Measurements from ENCODE around the gene NOX3.
"Not testable (repeated sequence)": the region's sequence is repeated elsewhere in the genome, so short reads cannot be mapped to it uniquely, and the experiment has no call there.

NOX3 gene

GRCh38 chr6:155455766-155456165, at the start of gene NOX3:
TSS of gene NOX3 (minus strand) at chr6:155455839. CDS start at chr6:155455800, 39 bp downstream.
- no peak for DNase-seq

GRCh38 chr6:155504848-155505607, 49.4 kb upstream of the NOX3 start:
- no peak for DNase-seq

GRCh38 chr6:155502393-155502792, 46.8 kb upstream of the NOX3 start:
- DNase-seq = no peak

- DNase-seq = no peak
Observed at GRCh38 chr6:155499574-155499973, 43.9 kb upstream of the NOX3 start.

GRCh38 chr6:155498370-155498769, 42.7 kb upstream of the NOX3 start:
- DNase-seq = peak in 1 of 2 experiments; percentile 42

- DNase-seq = no peak
Observed at GRCh38 chr6:155497273-155497672, 41.6 kb upstream of the NOX3 start.

- DNase-seq = peak; percentile 21 to 49
Observed at GRCh38 chr6:155495011-155495768, 39.6 kb upstream of the NOX3 start.

- DNase-seq = no peak
Observed at GRCh38 chr6:155493694-155494143, 38.1 kb upstream of the NOX3 start.

GRCh38 chr6:155493026-155493693, 37.5 kb upstream of the NOX3 start:
- DNase-seq = no peak

- no peak for DNase-seq
Observed at GRCh38 chr6:155492061-155492735, 36.6 kb upstream of the NOX3 start.

- DNase-seq = no peak
Observed at GRCh38 chr6:155491421-155491820, 35.8 kb upstream of the NOX3 start.

- not testable (repeated sequence) for DNase-seq
Observed at GRCh38 chr6:155488197-155488596, 32.6 kb upstream of the NOX3 start.

- no peak for DNase-seq
Observed at GRCh38 chr6:155487371-155488130, 31.9 kb upstream of the NOX3 start.

- DNase-seq = no peak
Observed at GRCh38 chr6:155486721-155487294, 31.2 kb upstream of the NOX3 start.

GRCh38 chr6:155485756-155486155, 30.1 kb upstream of the NOX3 start:
- no peak for DNase-seq

- DNase-seq = no peak
Observed at GRCh38 chr6:155483858-155484257, 28.2 kb upstream of the NOX3 start.

GRCh38 chr6:155481215-155481614, 25.6 kb upstream of the NOX3 start:
- DNase-seq = no peak

- no peak for DNase-seq
Observed at GRCh38 chr6:155473741-155474140, 18.1 kb upstream of the NOX3 start.

- DNase-seq = no peak
Observed at GRCh38 chr6:155472886-155473285, 17.2 kb upstream of the NOX3 start.

- not testable (repeated sequence) for DNase-seq
Observed at GRCh38 chr6:155470979-155471616, 15.5 kb upstream of the NOX3 start.

GRCh38 chr6:155468543-155468942, 12.9 kb upstream of the NOX3 start:
- not testable (repeated sequence) for DNase-seq
